GM21717 (cell line): ENCODE results near the gene ETV3.
"Not testable (repeated sequence)": the region's sequence is repeated elsewhere in the genome, so short reads cannot be mapped to it uniquely, and the experiment has no call there.

ENCODE experiments used
- ATAC-seq: cut with Tn5 transposase; IDR thresholded peaks from one replicate; pipeline ENCODE4 v1.9.1; 2021; ENCODE audit warnings: mild to moderate bottlenecking, moderate library complexity; ENCODE audit not compliant: unreplicated experiment

ETV3 gene

GRCh38 chr1:157138220-157139051 lies at the start of gene ETV3:
ETV3 (minus strand) TSS chr1:157138395; CDS start chr1:157136352, 2,043 bp downstream.
- ATAC-seq: peak; percentile 76

DNA sequence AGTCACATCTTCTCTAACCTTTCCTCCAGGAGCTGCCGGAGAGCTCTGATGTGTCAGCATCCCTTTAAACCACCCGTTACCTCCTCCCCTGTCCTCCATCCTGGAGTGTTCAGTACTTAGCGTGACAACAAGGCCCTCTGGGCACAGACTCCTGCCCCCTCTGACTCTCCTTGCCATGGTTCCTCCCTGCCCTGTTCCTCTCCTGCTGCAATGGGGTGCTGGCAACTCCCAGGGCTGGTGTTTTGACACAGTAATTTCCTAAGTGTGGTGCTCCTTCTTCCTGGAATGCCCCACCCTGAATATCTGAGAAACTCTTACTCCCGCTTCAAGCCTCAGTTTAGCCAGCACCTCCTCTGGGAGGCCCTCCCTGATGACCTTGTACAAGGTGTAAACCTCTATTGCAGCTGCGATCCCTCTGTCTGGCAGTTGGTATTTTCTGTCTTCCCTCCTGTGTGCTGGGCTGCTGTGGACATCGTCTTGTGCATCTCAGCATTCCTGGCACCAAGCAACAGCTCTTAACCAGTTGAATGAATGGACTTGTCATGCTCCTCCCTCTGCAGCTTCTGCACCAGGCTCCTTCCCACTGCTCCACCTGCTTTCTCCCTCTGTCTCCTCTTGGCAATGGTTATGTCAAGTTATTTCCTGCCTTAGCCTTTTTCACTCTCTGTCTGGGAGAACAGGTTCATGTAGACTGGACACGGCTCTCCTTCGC lies 48.2 kb upstream of the ETV3 start:
- no peak for ATAC-seq

- no peak for ATAC-seq
Measured at GRCh38 chr1:157183870-157184269, 45.7 kb upstream of the ETV3 start.

GRCh38 chr1:157182371-157182770 lies 44.2 kb upstream of the ETV3 start:
- ATAC-seq: not testable (repeated sequence)

GRCh38 chr1:157181790-157182189 lies 43.6 kb upstream of the ETV3 start:
- ATAC-seq: no peak

- ATAC-seq: no peak
Measured at GRCh38 chr1:157181258-157181657, 43.1 kb upstream of the ETV3 start.

DNA sequence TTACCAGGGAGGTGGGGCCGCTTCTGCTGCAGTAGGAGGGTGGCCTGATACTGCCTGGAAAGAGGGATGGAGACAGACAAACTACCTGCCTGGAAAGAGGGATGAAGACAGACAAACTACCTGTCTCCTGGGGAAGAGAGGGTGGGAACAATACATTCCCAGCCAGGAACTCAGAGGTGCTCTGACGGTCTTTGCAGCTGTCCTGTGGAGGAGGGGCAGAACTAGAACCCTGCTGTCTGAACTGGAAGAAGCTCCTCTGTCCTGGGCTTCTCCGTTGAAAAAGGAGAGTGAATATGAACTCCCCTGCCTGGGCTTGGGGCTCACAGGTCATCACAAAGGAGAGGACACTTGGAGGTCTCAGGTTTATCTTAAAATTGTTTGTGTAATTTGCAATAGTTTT lies 40.3 kb upstream of the ETV3 start:
- no peak for ATAC-seq

GRCh38 chr1:157177733-157178394 lies 39.7 kb upstream of the ETV3 start:
- no peak for ATAC-seq

DNA sequence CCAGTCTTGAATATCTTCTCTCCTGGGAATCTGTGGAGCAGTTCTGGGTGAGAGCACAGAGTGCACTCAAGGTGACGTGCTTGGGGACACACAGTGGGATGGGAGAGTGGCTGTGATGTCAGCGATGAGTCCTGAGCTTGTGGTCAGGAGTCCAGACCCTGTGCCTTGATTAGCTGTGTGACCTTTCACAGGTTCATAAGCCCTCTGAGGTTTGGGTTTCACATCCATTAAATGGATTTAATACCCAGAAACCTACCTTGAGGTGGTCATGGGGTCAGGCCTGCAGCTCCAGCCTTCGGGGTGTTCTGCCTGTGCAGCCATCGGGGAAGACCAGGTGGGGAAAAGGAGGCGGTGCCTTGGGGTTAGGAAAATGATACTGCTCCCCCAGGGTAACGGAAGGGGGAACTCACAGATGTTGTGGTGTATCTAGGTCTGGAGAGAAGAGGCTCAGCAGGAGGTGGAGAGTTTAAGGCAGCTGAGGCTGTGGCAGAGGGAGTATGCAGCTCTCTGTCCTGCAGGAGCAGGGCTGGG lies 38.5 kb upstream of the ETV3 start:
- ATAC-seq: no peak

- ATAC-seq: no peak
Measured at GRCh38 chr1:157176016-157176415, 37.8 kb upstream of the ETV3 start.

GRCh38 chr1:157173900-157174410 lies 35.8 kb upstream of the ETV3 start:
- ATAC-seq: no peak

DNA sequence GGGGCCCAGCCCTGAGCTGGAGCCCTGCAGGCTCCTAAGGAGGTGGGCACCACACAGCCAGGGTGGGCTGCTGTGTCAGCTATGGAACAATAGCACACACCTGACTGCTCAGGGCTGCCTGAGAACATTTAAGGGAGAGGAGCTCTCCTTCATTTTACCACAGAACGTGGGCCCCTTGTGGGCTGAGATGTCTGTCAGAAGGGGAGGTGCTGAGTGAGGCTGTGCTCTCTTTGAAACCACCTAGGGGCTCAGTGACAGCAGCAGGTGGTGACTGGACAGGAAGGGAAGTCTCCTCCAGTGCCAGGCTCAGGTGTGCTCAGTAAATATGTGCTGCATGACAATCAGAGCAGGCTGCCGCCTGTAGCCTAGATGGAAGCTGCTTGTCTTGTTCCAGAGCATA lies 35.0 kb upstream of the ETV3 start:
- ATAC-seq: not testable (repeated sequence)

GRCh38 chr1:157172591-157172990 lies 34.4 kb upstream of the ETV3 start:
- not testable (repeated sequence) for ATAC-seq

GRCh38 chr1:157171903-157172503 lies 33.8 kb upstream of the ETV3 start:
- ATAC-seq: not testable (repeated sequence)

DNA sequence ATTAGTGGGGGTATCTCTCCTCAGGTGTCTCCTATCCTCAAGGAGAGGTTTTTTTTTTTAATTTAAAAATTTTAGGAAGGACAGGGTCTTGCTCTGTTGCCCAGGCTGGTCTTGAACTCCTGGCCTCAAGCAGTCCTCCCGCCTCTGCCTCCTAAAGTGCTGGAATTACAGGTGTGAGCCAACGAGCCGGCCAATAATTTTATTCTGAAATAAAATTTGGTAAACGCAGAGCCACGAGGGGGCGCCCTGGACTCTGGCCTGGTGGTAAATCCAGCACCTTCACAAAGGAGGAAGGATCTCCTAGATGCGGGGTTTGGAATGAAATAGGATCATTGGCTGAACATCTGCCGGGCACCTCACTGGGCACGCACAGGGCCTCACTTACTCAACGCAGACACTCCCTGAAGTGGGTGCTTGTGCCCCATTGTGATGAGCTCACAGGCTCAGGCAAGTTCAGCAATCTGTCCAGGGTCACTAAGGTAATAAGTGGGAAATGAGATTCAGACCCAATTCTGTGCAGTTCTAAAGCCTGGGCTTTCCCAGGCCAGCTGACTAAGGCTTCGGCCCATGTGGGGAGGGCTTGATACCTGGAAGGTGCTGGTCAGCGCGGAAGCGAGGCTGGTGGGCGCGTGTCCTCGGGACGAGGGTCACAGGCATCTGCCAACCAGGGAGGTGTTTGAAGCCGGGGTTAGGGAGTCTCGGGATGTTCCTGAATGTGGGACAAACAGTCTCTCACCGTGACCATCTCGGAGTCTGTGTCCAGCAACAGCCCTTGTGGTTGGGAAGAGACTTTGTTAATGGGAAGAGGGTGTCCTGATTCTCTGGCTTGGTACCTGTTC lies 32.7 kb upstream of the ETV3 start:
- ATAC-seq: no peak

GRCh38 chr1:157168015-157168414 lies 29.8 kb upstream of the ETV3 start:
- ATAC-seq: no peak

DNA sequence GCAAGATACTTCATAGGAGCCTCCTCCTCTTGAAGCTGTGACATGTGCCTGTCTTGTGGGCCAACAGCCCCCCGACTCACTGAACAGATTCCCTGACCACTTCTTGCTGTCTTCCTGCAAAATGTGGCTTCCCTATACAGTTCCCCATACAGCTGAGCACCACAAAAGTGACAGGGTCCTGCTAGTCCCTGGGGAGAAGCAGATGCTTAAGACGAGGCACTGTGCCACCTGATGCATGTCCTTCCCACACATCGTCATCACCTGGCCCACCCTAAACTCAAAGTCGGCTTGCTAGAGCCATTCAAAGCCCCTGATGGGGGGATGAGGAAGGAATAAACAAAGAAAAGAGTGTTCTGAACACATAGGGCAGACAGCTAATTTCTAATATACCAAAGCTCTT lies 29.2 kb upstream of the ETV3 start:
- no peak for ATAC-seq

- ATAC-seq: no peak
Measured at GRCh38 chr1:157166590-157166989, 28.4 kb upstream of the ETV3 start.

GRCh38 chr1:157163273-157164127 lies 25.3 kb upstream of the ETV3 start:
- no peak for ATAC-seq
